Measurements from ENCODE around the gene SETD6. TPM values are rescaled to one million over a fixed set of nuclear protein-coding genes. Genes with fewer than 3 reads are reported as not detected.

The SETD6 gene
- total and polyA plus RNA-seq, 9 of the 15 experiments (the other 6 are each of a cell fraction or from before 2014, with no cell fraction given) = 9.2 to 40.9 (median 19.8) TPM

DNA sequence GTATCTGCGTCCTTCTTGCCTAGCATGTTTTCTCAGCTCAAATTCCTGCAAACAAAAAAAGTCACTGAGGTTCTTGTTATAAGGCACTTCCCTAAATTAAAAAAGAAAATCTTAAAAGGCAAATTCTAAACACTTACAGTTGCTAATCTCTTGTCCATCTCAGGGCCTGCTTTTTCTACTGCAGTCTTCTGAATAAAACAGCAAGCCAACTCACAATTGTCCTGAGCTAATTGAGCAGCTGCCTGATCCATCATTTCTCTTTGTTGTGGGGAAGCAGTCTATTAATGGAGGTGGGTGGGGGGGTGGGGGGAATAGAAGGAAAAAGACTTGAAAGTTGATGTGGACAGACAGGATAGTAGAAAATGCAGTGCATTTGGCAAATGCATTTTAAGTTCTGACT is 27.0 kb downstream of the SETD6 start (continued):
- TF ChIP-seq TEAD1 (CRISPR knock-in tag; IDR thresholded peaks at IDR 0.05) = no peak
- TF ChIP-seq ZNF3 (CRISPR knock-in tag; IDR thresholded peaks at IDR 0.05) = no peak
- TF ChIP-seq ZNF766 (CRISPR knock-in tag; conservative IDR thresholded peaks at IDR 0.05) = no peak
- TF ChIP-seq, protein P1, sequence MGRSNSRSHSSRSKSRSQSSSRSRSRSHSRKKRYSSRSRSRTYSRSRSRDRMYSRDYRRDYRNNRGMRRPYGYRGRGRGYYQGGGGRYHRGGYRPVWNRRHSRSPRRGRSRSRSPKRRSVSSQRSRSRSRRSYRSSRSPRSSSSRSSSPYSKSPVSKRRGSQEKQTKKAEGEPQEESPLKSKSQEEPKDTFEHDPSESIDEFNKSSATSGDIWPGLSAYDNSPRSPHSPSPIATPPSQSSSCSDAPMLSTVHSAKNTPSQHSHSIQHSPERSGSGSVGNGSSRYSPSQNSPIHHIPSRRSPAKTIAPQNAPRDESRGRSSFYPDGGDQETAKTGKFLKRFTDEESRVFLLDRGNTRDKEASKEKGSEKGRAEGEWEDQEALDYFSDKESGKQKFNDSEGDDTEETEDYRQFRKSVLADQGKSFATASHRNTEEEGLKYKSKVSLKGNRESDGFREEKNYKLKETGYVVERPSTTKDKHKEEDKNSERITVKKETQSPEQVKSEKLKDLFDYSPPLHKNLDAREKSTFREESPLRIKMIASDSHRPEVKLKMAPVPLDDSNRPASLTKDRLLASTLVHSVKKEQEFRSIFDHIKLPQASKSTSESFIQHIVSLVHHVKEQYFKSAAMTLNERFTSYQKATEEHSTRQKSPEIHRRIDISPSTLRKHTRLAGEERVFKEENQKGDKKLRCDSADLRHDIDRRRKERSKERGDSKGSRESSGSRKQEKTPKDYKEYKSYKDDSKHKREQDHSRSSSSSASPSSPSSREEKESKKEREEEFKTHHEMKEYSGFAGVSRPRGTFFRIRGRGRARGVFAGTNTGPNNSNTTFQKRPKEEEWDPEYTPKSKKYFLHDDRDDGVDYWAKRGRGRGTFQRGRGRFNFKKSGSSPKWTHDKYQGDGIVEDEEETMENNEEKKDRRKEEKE (IDR thresholded peaks at IDR 0.05; ENCODE audit: borderline replicate concordance in 1 of 2, control insufficient read depth in 1 of 2, low read depth in 2 of 2, low read length in 1 of 2) = no peak
- TF ChIP-seq, protein P2, sequence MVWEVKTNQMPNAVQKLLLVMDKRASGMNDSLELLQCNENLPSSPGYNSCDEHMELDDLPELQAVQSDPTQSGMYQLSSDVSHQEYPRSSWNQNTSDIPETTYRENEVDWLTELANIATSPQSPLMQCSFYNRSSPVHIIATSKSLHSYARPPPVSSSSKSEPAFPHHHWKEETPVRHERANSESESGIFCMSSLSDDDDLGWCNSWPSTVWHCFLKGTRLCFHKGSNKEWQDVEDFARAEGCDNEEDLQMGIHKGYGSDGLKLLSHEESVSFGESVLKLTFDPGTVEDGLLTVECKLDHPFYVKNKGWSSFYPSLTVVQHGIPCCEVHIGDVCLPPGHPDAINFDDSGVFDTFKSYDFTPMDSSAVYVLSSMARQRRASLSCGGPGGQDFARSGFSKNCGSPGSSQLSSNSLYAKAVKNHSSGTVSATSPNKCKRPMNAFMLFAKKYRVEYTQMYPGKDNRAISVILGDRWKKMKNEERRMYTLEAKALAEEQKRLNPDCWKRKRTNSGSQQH (CRISPR knock-in tag; IDR thresholded peaks at IDR 0.05) = no peak
- no peak for TF ChIP-seq NR1H2 (CRISPR knock-in tag; IDR thresholded peaks at IDR 0.05)
- TF ChIP-seq, protein P3, sequence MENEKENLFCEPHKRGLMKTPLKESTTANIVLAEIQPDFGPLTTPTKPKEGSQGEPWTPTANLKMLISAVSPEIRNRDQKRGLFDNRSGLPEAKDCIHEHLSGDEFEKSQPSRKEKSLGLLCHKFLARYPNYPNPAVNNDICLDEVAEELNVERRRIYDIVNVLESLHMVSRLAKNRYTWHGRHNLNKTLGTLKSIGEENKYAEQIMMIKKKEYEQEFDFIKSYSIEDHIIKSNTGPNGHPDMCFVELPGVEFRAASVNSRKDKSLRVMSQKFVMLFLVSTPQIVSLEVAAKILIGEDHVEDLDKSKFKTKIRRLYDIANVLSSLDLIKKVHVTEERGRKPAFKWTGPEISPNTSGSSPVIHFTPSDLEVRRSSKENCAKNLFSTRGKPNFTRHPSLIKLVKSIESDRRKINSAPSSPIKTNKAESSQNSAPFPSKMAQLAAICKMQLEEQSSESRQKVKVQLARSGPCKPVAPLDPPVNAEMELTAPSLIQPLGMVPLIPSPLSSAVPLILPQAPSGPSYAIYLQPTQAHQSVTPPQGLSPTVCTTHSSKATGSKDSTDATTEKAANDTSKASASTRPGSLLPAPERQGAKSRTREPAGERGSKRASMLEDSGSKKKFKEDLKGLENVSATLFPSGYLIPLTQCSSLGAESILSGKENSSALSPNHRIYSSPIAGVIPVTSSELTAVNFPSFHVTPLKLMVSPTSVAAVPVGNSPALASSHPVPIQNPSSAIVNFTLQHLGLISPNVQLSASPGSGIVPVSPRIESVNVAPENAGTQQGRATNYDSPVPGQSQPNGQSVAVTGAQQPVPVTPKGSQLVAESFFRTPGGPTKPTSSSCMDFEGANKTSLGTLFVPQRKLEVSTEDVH (IDR thresholded peaks at IDR 0.05; ENCODE audit: low read depth, partially characterized antibody) = no peak
